Stimulated activated CD4-positive, alpha-beta T cell treated with anti-CD3 and anti-CD28 coated beads, Interleukin-2, amount 100 ng/mL, for 4 hours (primary cell): ENCODE data around the gene ARHGAP28.

Experiments
- DNase-seq: peaks from one replicate; pipeline ENCODE4 v3.0.0-alpha.2; 2020; ENCODE audit warnings: low read depth

ARHGAP28 gene

GRCh38 chr18:6873040-6873751 is 143.7 kb downstream of the ARHGAP28 start:
- DNase-seq = no peak

GRCh38 chr18:6874315-6874714 is 144.8 kb downstream of the ARHGAP28 start:
- no peak for DNase-seq

- no peak for DNase-seq
Measured at GRCh38 chr18:6875749-6876148, 146.2 kb downstream of the ARHGAP28 start.

GRCh38 chr18:6876641-6877041 is 147.1 kb downstream of the ARHGAP28 start:
- no peak for DNase-seq

GRCh38 chr18:6877288-6877687 is 147.8 kb downstream of the ARHGAP28 start:
- DNase-seq = no peak

GRCh38 chr18:6878556-6879297 is 149.2 kb downstream of the ARHGAP28 start:
- DNase-seq = no peak

GRCh38 chr18:6879508-6880195 is 150.1 kb downstream of the ARHGAP28 start:
- DNase-seq = no peak

GRCh38 chr18:6881034-6881820 is 151.7 kb downstream of the ARHGAP28 start:
- no peak for DNase-seq

GRCh38 chr18:6882401-6882800 is 152.9 kb downstream of the ARHGAP28 start:
- DNase-seq = no peak

- DNase-seq = no peak
Measured at GRCh38 chr18:6885006-6885481, 155.5 kb downstream of the ARHGAP28 start.

- DNase-seq = no peak
Measured at GRCh38 chr18:6885992-6886796, 156.7 kb downstream of the ARHGAP28 start.

GRCh38 chr18:6886797-6887330 is 157.3 kb downstream of the ARHGAP28 start:
- DNase-seq = no peak

GRCh38 chr18:6891788-6892187 is 162.3 kb downstream of the ARHGAP28 start:
- DNase-seq = no peak

- DNase-seq = no peak
Measured at GRCh38 chr18:6901286-6901926, 171.9 kb downstream of the ARHGAP28 start.

- DNase-seq = no peak
Measured at GRCh38 chr18:6917072-6917471, 187.6 kb downstream of the ARHGAP28 start.

- no peak for DNase-seq
Measured at GRCh38 chr18:6920099-6920955, 190.8 kb downstream of the ARHGAP28 start.

- no peak for DNase-seq
Measured at GRCh38 chr18:6921571-6921970, 192.1 kb downstream of the ARHGAP28 start.

- no peak for DNase-seq
Measured at GRCh38 chr18:6923220-6923619, 193.7 kb downstream of the ARHGAP28 start.

- no peak for DNase-seq
Measured at GRCh38 chr18:6927153-6927552, 197.6 kb downstream of the ARHGAP28 start.
